Stimulated activated CD8-positive, alpha-beta memory T cell treated with anti-CD3 and anti-CD28 coated beads, Interleukin-15, amount 100 ng/mL, for 48 hours (primary cell): ENCODE results near the gene CLTB.
A peak's percentile ranks its signal among the peaks of the same experiment; 100 is the strongest.

Source experiments
- DNase-seq, 2 donors: peaks; one replicate each; pipeline ENCODE4 v3.0.0-alpha.2; 2020; ENCODE audit warnings: low read depth in 2 of 2

CLTB gene

GRCh38 chr5:176383248-176383905 is 33.0 kb downstream of the CLTB start:
- no peak for DNase-seq

- DNase-seq, result no peak
Observed at GRCh38 chr5:176382721-176383120, 33.6 kb downstream of the CLTB start.

GRCh38 chr5:176381979-176382378 is 34.4 kb downstream of the CLTB start:
- DNase-seq, result no peak

- DNase-seq, result no peak
Observed at GRCh38 chr5:176381423-176381822, 34.9 kb downstream of the CLTB start.

- no peak for DNase-seq
Observed at GRCh38 chr5:176379881-176380280, 36.5 kb downstream of the CLTB start.

- DNase-seq, result no peak
Observed at GRCh38 chr5:176373100-176373818, 43.1 kb downstream of the CLTB start.

- DNase-seq, result no peak
Observed at GRCh38 chr5:176371621-176372539, 44.5 kb downstream of the CLTB start.

GRCh38 chr5:176369934-176370711 is 46.2 kb downstream of the CLTB start:
- no peak for DNase-seq

GRCh38 chr5:176368726-176369125 is 47.6 kb downstream of the CLTB start:
- no peak for DNase-seq

GRCh38 chr5:176366232-176366894 is 50.0 kb downstream of the CLTB start:
- no peak for DNase-seq

GRCh38 chr5:176365351-176366231 is 50.7 kb downstream of the CLTB start, which contains the start of gene ARL10:
TSS of gene ARL10 (plus strand) at chr5:176365487. CDS start at chr5:176365564, 77 bp downstream.
- peak; percentile 52 to 57 for DNase-seq

- DNase-seq, result no peak
Observed at GRCh38 chr5:176364765-176365350, 51.5 kb downstream of the CLTB start.

GRCh38 chr5:176362233-176362490 is 54.2 kb downstream of the CLTB start:
- DNase-seq, result no peak

- peak; percentile 90 to 91 for DNase-seq
Observed at GRCh38 chr5:176361437-176362232, 54.7 kb downstream of the CLTB start, which contains the start of gene KIAA1191. TSS of gene KIAA1191 (minus strand) at chr5:176361764. CDS start at chr5:176359508, 2,256 bp downstream.

GRCh38 chr5:176360894-176361436 is 55.4 kb downstream of the CLTB start:
- no peak for DNase-seq

GRCh38 chr5:176359658-176360057 is 56.7 kb downstream of the CLTB start:
- DNase-seq, result no peak

GRCh38 chr5:176356179-176356566 is 60.2 kb downstream of the CLTB start:
- no peak for DNase-seq

- no peak for DNase-seq
Observed at GRCh38 chr5:176355400-176356178, 60.8 kb downstream of the CLTB start.
